Nephron progenitor cell (in vitro differentiated cells): ENCODE measurements around the gene MPHOSPH9.
A peak's percentile ranks its signal among the peaks of the same experiment; 100 is the strongest.

Experiments
- DNase-seq: peaks from one replicate; pipeline ENCODE4 v3.0.0; 2021
- H3K27ac Mint-ChIP-seq: 2 replicates; pipeline ENCODE4 v1.8.0; 2021; ENCODE audit warnings: mild to moderate bottlenecking, moderate library complexity, mixed read lengths
- H3K27me3 Mint-ChIP-seq: 2 replicates; pipeline ENCODE4 v1.8.0; 2021; ENCODE audit warnings: mild to moderate bottlenecking, low read depth, mixed read lengths; ENCODE audit not compliant: poor library complexity
- H3K36me3 Mint-ChIP-seq: 2 replicates; pipeline ENCODE4 v1.8.0; 2021; ENCODE audit warnings: low read depth, mixed read lengths
- H3K4me1 Mint-ChIP-seq: 2 replicates; pipeline ENCODE4 v1.8.0; 2021; ENCODE audit warnings: mixed read lengths
- H3K4me3 Mint-ChIP-seq: 2 replicates; pipeline ENCODE4 v1.8.0; 2021; ENCODE audit warnings: mild to moderate bottlenecking, moderate library complexity, mixed read lengths
- H3K9me3 Mint-ChIP-seq: 2 replicates; pipeline ENCODE4 v1.8.0; 2021; ENCODE audit warnings: mild to moderate bottlenecking, moderate library complexity, mixed read lengths
- TF ChIP-seq, protein P1 (sequence below): fragments of 200-600 bp; sonication (generic); IDR thresholded peaks from 2 replicates; pipeline ENCODE4 v1.5.0; 2021; ENCODE audit warnings: antibody characterized with exemption

Gene MPHOSPH9

DNA sequence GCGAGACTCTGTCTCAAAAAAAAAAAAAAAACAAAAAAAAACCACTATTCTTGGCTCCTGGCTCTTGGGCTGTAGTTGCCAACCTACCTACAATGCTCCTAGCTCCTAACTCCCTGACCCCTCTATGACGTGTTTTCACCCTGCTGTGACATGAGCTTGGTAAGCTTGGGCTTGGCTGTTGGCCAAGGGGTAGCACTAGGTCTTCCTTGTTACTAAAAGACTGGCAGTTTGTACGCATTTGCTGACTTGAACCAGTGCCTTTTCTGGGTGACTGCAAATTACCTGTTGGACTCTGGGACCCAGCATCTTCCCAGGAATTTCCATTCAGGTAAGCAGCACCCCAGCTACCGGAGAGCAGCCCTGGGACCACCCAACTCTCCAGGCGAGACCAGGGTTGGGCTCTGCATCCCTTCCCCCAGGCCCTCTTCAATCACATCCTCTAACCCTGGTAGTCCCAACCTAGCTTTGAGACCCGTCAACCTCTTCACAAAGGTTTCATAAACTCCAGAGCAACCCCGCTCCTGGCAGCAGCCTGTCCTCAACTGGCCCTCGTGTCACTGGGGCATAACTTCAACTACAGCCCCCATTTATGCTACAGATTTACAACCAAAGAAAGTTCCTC lies 30.4 kb upstream of the MPHOSPH9 start:
- H3K4me1 Mint-ChIP-seq, result peaks cover 31% of the 10 kb centered on the region
- peak overlapping the region; percentile 45 for H3K27ac Mint-ChIP-seq
- TF ChIP-seq, protein P1, sequence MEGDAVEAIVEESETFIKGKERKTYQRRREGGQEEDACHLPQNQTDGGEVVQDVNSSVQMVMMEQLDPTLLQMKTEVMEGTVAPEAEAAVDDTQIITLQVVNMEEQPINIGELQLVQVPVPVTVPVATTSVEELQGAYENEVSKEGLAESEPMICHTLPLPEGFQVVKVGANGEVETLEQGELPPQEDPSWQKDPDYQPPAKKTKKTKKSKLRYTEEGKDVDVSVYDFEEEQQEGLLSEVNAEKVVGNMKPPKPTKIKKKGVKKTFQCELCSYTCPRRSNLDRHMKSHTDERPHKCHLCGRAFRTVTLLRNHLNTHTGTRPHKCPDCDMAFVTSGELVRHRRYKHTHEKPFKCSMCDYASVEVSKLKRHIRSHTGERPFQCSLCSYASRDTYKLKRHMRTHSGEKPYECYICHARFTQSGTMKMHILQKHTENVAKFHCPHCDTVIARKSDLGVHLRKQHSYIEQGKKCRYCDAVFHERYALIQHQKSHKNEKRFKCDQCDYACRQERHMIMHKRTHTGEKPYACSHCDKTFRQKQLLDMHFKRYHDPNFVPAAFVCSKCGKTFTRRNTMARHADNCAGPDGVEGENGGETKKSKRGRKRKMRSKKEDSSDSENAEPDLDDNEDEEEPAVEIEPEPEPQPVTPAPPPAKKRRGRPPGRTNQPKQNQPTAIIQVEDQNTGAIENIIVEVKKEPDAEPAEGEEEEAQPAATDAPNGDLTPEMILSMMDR, result no peak
- no peaks in the 10 kb centered on the region for H3K27me3 Mint-ChIP-seq
- H3K4me3 Mint-ChIP-seq, result no peak overlapping the region
- H3K9me3 Mint-ChIP-seq, result no peaks in the 10 kb centered on the region
- H3K36me3 Mint-ChIP-seq, result peaks cover 81% of the 10 kb centered on the region
- DNase-seq, result no peak

GRCh38 chr12:123261196-123261595 lies 28.3 kb upstream of the MPHOSPH9 start:
- no peak for DNase-seq

DNA sequence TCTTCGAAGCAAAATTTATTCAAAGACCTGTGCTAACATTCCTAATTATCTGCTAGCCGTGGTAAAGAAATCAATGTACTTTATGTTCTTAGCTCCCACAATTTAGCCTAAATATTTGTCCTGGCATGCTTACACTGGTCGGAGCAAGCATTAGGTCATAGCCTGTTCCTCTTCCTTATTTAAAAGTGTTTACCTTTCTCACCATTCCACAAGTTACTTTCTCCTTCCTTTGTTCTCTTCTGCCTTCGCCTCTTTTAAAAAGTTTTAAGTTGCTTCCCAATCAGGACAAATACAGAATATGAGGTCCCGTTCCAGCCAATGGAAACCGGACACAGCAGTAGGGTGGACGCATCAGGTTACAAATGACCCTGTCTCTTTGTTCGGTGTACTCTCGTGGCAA lies 27.1 kb upstream of the MPHOSPH9 start:
- no peak for DNase-seq
- Mint-ChIP-seq H3K27ac (peak overlapping the region; percentile 94), H3K4me1 (peaks cover 16% of the 10 kb centered on the region), H3K36me3 (peaks cover 91% of the 10 kb centered on the region), H3K9me3 (no peaks in the 10 kb centered on the region), H3K27me3 (no peaks in the 10 kb centered on the region), H3K4me3 (no peak overlapping the region)
- TF ChIP-seq, protein P1, result no peak

More at GRCh38 chr12:123261196-123261595, 28.3 kb upstream of the MPHOSPH9 start:
- TF ChIP-seq, protein P1, result no peak
- H3K4me1 Mint-ChIP-seq, result peaks cover 17% of the 10 kb centered on the region
- H3K9me3 Mint-ChIP-seq, result no peaks in the 10 kb centered on the region
- no peak overlapping the region for H3K27ac Mint-ChIP-seq
- H3K4me3 Mint-ChIP-seq, result no peak overlapping the region
- no peaks in the 10 kb centered on the region for H3K27me3 Mint-ChIP-seq
- peaks cover 91% of the 10 kb centered on the region for H3K36me3 Mint-ChIP-seq

DNA sequence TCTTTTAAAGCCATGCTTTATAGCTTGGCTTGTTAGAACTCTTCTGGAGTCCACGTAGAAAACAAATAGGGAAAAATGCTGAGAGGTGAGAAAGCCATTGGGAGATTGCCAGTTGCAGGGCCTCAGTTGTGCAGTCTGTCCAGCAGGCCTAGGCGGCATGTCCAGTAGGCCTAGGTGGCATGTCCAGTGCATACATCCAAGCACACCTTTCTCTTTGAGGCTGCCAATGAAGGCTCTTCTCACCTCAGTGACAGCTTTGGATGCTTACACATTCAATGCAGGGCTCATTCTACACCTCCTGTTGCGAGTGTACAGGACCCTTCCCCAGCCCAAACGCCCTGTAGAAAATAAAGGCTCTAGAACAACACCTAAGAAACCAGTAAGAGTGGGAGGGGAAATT lies 25.7 kb upstream of the MPHOSPH9 start:
- no peaks in the 10 kb centered on the region for H3K9me3 Mint-ChIP-seq
- TF ChIP-seq, protein P1, result no peak
- no peak overlapping the region for H3K4me3 Mint-ChIP-seq
- no peak overlapping the region for H3K27ac Mint-ChIP-seq
- H3K4me1 Mint-ChIP-seq, result peaks cover 7% of the 10 kb centered on the region
- no peaks in the 10 kb centered on the region for H3K27me3 Mint-ChIP-seq
- no peak for DNase-seq
- peaks cover 94% of the 10 kb centered on the region for H3K36me3 Mint-ChIP-seq

GRCh38 chr12:123254853-123255446 lies 22.0 kb upstream of the MPHOSPH9 start:
- no peak for DNase-seq
- H3K27me3 Mint-ChIP-seq, result peaks cover 3% of the 10 kb centered on the region
- peaks cover 21% of the 10 kb centered on the region for H3K4me1 Mint-ChIP-seq
- H3K27ac Mint-ChIP-seq, result no peak overlapping the region
- H3K36me3 Mint-ChIP-seq, result peaks cover 87% of the 10 kb centered on the region
- peaks cover 9% of the 10 kb centered on the region for H3K9me3 Mint-ChIP-seq
- TF ChIP-seq, protein P1, result no peak
- no peak overlapping the region for H3K4me3 Mint-ChIP-seq
